ENCODE measurements around the gene PNPLA7. TPM values are rescaled to one million over a fixed set of nuclear protein-coding genes. Genes with fewer than 3 reads are reported as not detected.

Gene PNPLA7
- total and polyA plus RNA-seq, 2 of the 4 experiments (the other 2 are of a cell fraction), result under 0.01 to 0.89 TPM

GRCh38 chr9:137485343-137486140 is 64.7 kb downstream of the PNPLA7 start:
- DNase-seq (no peak), ATAC-seq (ENCODE audit: low read depth) (no peak)
- CTCF ChIA-PET, result no interaction called here
- Histone ChIP-seq H2AK9ac (replicated peaks; ENCODE audit: low read depth, low read length, poor library complexity) (no peak overlapping the region), H3K4ac (ENCODE audit: low read depth, low read length) (no peak overlapping the region), H2AFZ (replicated peaks; ENCODE audit: low read length, poor library complexity) (no peak overlapping the region), H3K36me3 (ENCODE audit: control insufficient read depth, insufficient read depth, low read length) (no peaks in the 10 kb centered on the region), H2BK20ac (ENCODE audit: low read depth, low read length) (no peak overlapping the region), H2AK5ac (ENCODE audit: low read depth, low read length) (no peak overlapping the region), H3K4me2 (ENCODE audit: low read depth, low read length) (no peak overlapping the region), H2BK15ac (ENCODE audit: low read depth, low read length) (no peak overlapping the region), H4K5ac (ENCODE audit: low read depth, low read length) (no peak overlapping the region), H3K9me1 (ENCODE audit: insufficient read depth, low read length) (peaks cover 6% of the 10 kb centered on the region), H3K18ac (ENCODE audit: low read depth, low read length) (no peak overlapping the region), H4K8ac (ENCODE audit: low read depth in 2 of 2, low read length in 2 of 2) (no peak overlapping the region), H4K91ac (ENCODE audit: insufficient read depth, low read depth, low read length) (no peak overlapping the region), H3K14ac (replicated peaks; ENCODE audit: low read depth, low read length) (no peak overlapping the region), H3K27me3 (ENCODE audit: control insufficient read depth, insufficient read depth, low read length) (peaks cover 26% of the 10 kb centered on the region), H3K4me3 (ENCODE audit: insufficient read depth, low read depth, low read length) (no peak overlapping the region), H2BK5ac (ENCODE audit: low read depth, low read length, poor library complexity, severe bottlenecking) (no peak overlapping the region), H2BK120ac (ENCODE audit: low read depth, low read length) (no peak overlapping the region), H3K27ac (ENCODE audit: insufficient read depth, low read length) (no peak overlapping the region), H3K56ac (ENCODE audit: extremely low read depth, insufficient read depth, low read length) (no peak overlapping the region), H3K23ac (ENCODE audit: low read depth, low read length) (no peak overlapping the region), H3K9ac (ENCODE audit: low read depth, low read length) (no peak overlapping the region), H3K9me3 (ENCODE audit: control insufficient read depth, insufficient read depth, low read length) (no peaks in the 10 kb centered on the region), H3K79me1 (ENCODE audit: low read depth in 1 of 2, low read length in 2 of 2) (no peaks in the 10 kb centered on the region), H4K20me1 (ENCODE audit: insufficient read depth, low read length) (peaks cover 6% of the 10 kb centered on the region; the same call in 1 of the 2 replicates), H3K4me1 (ENCODE audit: control insufficient read depth, insufficient read depth, low read length) (peaks cover 6% of the 10 kb centered on the region)
- TF ChIP-seq POLR2A (IDR thresholded peaks at IDR 0.05; ENCODE audit: low read depth, low read length) (no peak), BHLHE40 (IDR thresholded peaks at IDR 0.05; ENCODE audit: low read depth, low read length) (no peak), USF2 (IDR thresholded peaks at IDR 0.05; ENCODE audit: low read depth, low read length) (no peak), RAD21 (IDR thresholded peaks at IDR 0.05; ENCODE audit: low read length) (no peak), CHD1 (IDR thresholded peaks at IDR 0.05; ENCODE audit: low read depth, low read length) (no peak), MAFK (IDR thresholded peaks at IDR 0.05; ENCODE audit: low read depth, low read length) (no peak), NFE2L2 (IDR thresholded peaks at IDR 0.05; ENCODE audit: low read depth, low read length) (no peak), CEBPB (IDR thresholded peaks at IDR 0.05; ENCODE audit: low read depth, low read length) (no peak), ELK1 (IDR thresholded peaks at IDR 0.05; ENCODE audit: borderline replicate concordance, low read depth, low read length) (no peak), RFX5 (IDR thresholded peaks at IDR 0.05; ENCODE audit: low read depth, low read length) (no peak)
- intact Hi-C loops (cut with micrococcal nuclease), result no loop called here
- 79% methylated on average over 9 of the region's 26 CpGs; no CpG with 5 or more reads in 1 of the 2 experiments for WGBS, 2 experiments (ENCODE audit: extremely low coverage in 2 of 2, insufficient read length in 1 of 2)
- POLR2A ChIA-PET (ENCODE audit: unreplicated experiment), result no interaction called here
- dilution Hi-C loops (cut with HindIII; ENCODE audit: low sequenced_read_pairs, unreplicated experiment), result no loop called here
- in situ Hi-C loops (cut with MboI; ENCODE audit: low sequenced_read_pairs), result no loop called here
- no TSS peak for BruUV-seq (replicated peaks)

Measured in IMR-90 (cell line).